ENCODE data around the gene PPFIA4. TPM values are rescaled to one million over a fixed set of nuclear protein-coding genes. Genes with fewer than 3 reads are reported as not detected.

PPFIA4 gene
- total RNA-seq, 1 experiment from 2014 or later: 10.8 TPM

DNA sequence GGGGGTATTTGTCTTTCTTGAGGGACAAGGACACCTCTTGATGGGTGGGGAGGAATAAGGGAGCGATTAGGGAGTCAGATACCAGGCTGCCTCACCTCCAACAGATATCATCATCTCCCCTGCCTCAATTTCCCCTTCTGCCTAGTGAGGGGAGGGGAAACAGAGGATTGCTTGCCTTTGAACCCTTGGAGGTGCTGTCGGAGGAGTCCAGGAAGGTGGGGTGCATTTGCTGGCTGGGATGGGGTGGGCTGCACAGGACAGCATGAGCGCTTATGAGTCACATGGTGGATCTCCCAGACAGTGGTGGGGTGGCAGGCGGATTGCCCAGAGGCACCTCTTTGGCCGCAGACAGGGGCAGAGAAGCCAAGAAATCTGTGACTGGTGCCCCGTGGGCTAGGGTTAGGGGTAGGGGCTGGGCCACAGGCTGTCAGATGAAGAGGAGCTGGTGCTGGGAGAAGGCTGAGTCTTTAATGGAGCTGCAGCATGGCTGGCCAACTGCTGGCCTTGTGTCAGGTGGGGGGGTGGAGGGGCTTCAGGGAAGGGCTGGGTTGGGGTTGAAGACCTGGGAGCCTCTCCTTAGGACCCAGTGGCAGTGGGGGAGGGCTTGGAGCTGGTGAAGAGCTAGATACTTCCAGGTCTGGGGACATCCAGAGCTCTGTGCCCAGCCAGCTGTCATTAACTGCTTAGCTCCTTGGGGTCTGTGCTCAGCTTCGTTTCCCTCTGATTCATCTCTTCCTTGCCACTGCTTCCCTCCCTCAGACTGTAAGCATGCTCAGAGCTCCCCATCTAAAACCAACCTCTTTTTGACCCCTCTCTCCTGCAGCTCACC, 94.2 kb downstream of the PPFIA4 start:
- H3K27me3 ChIP-seq (ENCODE audit: insufficient read depth, low read length): peaks cover 7% of the 10 kb centered on the region; the same call in 1 of the 2 replicates
- POLR2A ChIA-PET: no interaction called here

DNA sequence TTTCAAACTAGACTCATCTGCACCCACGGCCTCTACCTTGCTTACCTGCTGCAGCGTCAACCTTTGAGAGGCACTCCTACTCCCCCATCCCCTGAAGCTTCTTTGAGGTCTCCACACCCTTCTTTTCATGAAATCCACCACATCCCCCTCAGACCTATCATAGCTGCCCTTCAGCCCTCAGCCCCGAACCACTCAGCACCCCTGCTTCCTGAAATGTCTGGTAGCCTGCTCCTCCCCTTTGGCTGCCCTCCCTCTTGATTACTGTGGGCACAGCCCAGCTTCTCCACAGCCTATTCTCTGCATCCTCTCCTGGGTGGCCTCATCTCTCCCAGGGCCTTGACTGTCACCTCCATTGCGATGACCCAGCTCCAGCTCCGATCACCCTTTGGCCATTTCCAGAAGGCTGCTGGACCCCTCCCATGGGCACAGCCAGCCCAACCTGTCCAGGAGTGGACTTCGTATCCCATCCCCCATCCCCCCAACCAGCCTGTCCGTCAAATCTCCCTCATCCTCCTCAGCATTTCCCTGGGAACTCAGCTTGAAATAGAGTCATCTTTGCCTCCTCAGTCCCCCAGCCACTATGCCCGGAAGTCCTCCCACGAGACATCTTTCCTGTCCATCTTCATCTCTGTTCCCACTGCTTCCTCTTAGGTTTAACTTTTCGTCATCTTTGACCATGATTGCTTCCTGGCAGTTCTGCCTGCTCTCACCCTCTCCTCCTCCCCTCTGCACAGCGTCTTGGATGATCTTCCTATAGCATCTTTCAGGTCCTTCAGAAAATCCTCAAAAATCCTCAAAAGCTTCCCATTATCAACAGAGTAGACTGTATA, 95.1 kb downstream of the PPFIA4 start:
- ChIA-PET POLR2A (no interaction called here), RAD21 (ENCODE audit: low non-redundant PET in 1 of 2, low total read pairs in 2 of 2, uncharacterized antibody in 2 of 2, unreplicated experiment in 2 of 2) (no interaction called here), CTCF (interaction anchor here (0.8 to 1.4 kb wide), 4 partner anchors 12 to 146 kb away, joined by 3 to 5 read pairs (median 3); no protein-coding TSS in a partner anchor)
- H3K27ac ChIP-seq (ENCODE audit: low read depth, low read length): no peak overlapping the region
- H3K36me3 ChIP-seq (ENCODE audit: control insufficient read depth in 1 of 2, insufficient read depth in 2 of 2, low read length in 2 of 2): no peaks in the 10 kb centered on the region
- no peak overlapping the region for H3K4me3 ChIP-seq (replicated peaks in 1 of 2; ENCODE audit: low read depth in 1 of 2, low read length in 2 of 2)
- no peaks in the 10 kb centered on the region for H4K20me1 ChIP-seq (ENCODE audit: insufficient read depth)
- no peak overlapping the region for H3K9ac ChIP-seq (ENCODE audit: low read length)
- intact Hi-C loops (cut with micrococcal nuclease): no loop called here
- H3K27me3 ChIP-seq (ENCODE audit: insufficient read depth, low read length): peaks cover 7% of the 10 kb centered on the region; the same call in 1 of the 2 replicates
- DNase-seq (ENCODE audit: low read depth, low spot score) (no peak), ATAC-seq (no peak)
- TF ChIP-seq EZH2phosphoT487 (IDR thresholded peaks at IDR 0.05; ENCODE audit: borderline replicate concordance) (no peak), ELF1 (IDR thresholded peaks at IDR 0.05; ENCODE audit: borderline replicate concordance, low read depth) (no peak), CEBPB (IDR thresholded peaks at IDR 0.05; ENCODE audit: low read depth) (no peak)
- no peak overlapping the region for H2AFZ ChIP-seq (ENCODE audit: low read depth, low read length, poor library complexity, severe bottlenecking)
- peaks cover 7 to 30% of the 10 kb centered on the region in 2 experiments; a peak in 3 of 4 replicates for H3K4me1 ChIP-seq (ENCODE audit: control insufficient read depth in 1 of 2, insufficient read depth in 2 of 2, low read length in 2 of 2)
- H3K79me2 ChIP-seq (ENCODE audit: insufficient read depth, low read length): no peaks in the 10 kb centered on the region
- H3K9me2 ChIP-seq (ENCODE audit: insufficient read depth): no peaks in the 10 kb centered on the region
- no peaks in the 10 kb centered on the region for H3K9me3 ChIP-seq (ENCODE audit: control insufficient read depth in 1 of 2, insufficient read depth in 1 of 2, low read depth in 1 of 2, low read length in 2 of 2)
- BruUV-seq (replicated peaks): no TSS peak
- H3K4me2 ChIP-seq (ENCODE audit: low read length): no peak overlapping the region

More for the DNA sequence above, 94.2 kb downstream of the PPFIA4 start:
- CTCF ChIA-PET: interaction anchor here (1.2 to 1.4 kb wide), 3 partner anchors 13 to 96 kb away, joined by 3 to 5 read pairs (median 3); no protein-coding TSS in a partner anchor
- intact Hi-C loops (cut with micrococcal nuclease): no loop called here
- Histone ChIP-seq H3K4me2 (ENCODE audit: low read length) (no peak overlapping the region), H4K20me1 (ENCODE audit: insufficient read depth) (no peaks in the 10 kb centered on the region), H2AFZ (ENCODE audit: low read depth, low read length, poor library complexity, severe bottlenecking) (no peak overlapping the region), H3K4me3 (replicated peaks in 1 of 2; ENCODE audit: low read depth in 1 of 2, low read length in 2 of 2) (no peak overlapping the region), H3K9me2 (ENCODE audit: insufficient read depth) (no peaks in the 10 kb centered on the region), H3K9ac (ENCODE audit: low read length) (no peak overlapping the region), H3K79me2 (ENCODE audit: insufficient read depth, low read length) (no peaks in the 10 kb centered on the region), H3K9me3 (ENCODE audit: control insufficient read depth in 1 of 2, insufficient read depth in 1 of 2, low read depth in 1 of 2, low read length in 2 of 2) (no peaks in the 10 kb centered on the region), H3K36me3 (ENCODE audit: control insufficient read depth in 1 of 2, insufficient read depth in 2 of 2, low read length in 2 of 2) (no peaks in the 10 kb centered on the region), H3K27ac (ENCODE audit: low read depth, low read length) (no peak overlapping the region), H3K4me1 (ENCODE audit: control insufficient read depth in 1 of 2, insufficient read depth in 2 of 2, low read length in 2 of 2) (peaks cover 4 to 23% of the 10 kb centered on the region in 2 experiments; a peak in 3 of 4 replicates)
- BruUV-seq (replicated peaks): no TSS peak
- RAD21 ChIA-PET (ENCODE audit: low non-redundant PET in 1 of 2, low total read pairs in 2 of 2, uncharacterized antibody in 2 of 2, unreplicated experiment in 2 of 2): no interaction called here
- ATAC-seq (no peak), DNase-seq (ENCODE audit: low read depth, low spot score) (no peak)
- TF ChIP-seq ELF1 (IDR thresholded peaks at IDR 0.05; ENCODE audit: borderline replicate concordance, low read depth): no peak
- TF ChIP-seq EGR1 (IDR thresholded peaks at IDR 0.05; ENCODE audit: low read depth): no peak
- no peak for TF ChIP-seq JUND (IDR thresholded peaks at IDR 0.05)

Measured in HCT116 (cell line).